Mesenchymal stem cell (in vitro differentiated cells and primary cell): ENCODE results near the gene PHOSPHO1.
"Not testable (repeated sequence)": the region's sequence is repeated elsewhere in the genome, so short reads cannot be mapped to it uniquely, and the experiment has no call there.

Experiments
- DNase-seq: peaks from one replicate; pipeline ENCODE4 v3.0.0-alpha.2; 2013
- H2AFZ ChIP-seq: one replicate; pipeline ENCODE4 v1.6.1; 2013; ENCODE audit warnings: low read depth, mild to moderate bottlenecking, control low read depth, inconsistent platforms, low read length, moderate library complexity
- H2AK5ac ChIP-seq: 2 replicates; pipeline ENCODE4 v1.6.1; 2013; ENCODE audit warnings: low read length, moderate library complexity, mild to moderate bottlenecking, inconsistent platforms; ENCODE audit not compliant: severe bottlenecking
- H2BK120ac ChIP-seq: one replicate; pipeline ENCODE4 v1.6.1; 2013; ENCODE audit warnings: low read depth, mild to moderate bottlenecking, inconsistent platforms, low read length, moderate library complexity
- H2BK12ac ChIP-seq, 2 experiments: one replicate each; pipeline ENCODE4 v1.6.1; 2013; ENCODE audit warnings: inconsistent platforms in 2 of 2, low read length in 2 of 2, mild to moderate bottlenecking in 2 of 2, moderate library complexity in 2 of 2, control low read depth in 1 of 2
- H2BK15ac ChIP-seq: one replicate; pipeline ENCODE4 v1.6.1; 2013; ENCODE audit warnings: mild to moderate bottlenecking, low read depth, inconsistent platforms; ENCODE audit not compliant: poor library complexity, severe bottlenecking
- H2BK5ac ChIP-seq: 2 replicates; pipeline ENCODE4 v1.6.1; 2013; ENCODE audit warnings: low read depth, mild to moderate bottlenecking, low read length, control low read depth, inconsistent platforms; ENCODE audit not compliant: poor library complexity, severe bottlenecking
- H3K14ac ChIP-seq, 2 experiments: one replicate each; pipeline ENCODE4 v1.6.1; 2013; ENCODE audit warnings: inconsistent platforms in 2 of 2, low read length in 2 of 2, control low read depth in 1 of 2, mild to moderate bottlenecking in 1 of 2, moderate library complexity in 1 of 2
- H3K18ac ChIP-seq, 2 experiments: one replicate each; pipeline ENCODE4 v1.6.1; 2013; ENCODE audit warnings: inconsistent platforms in 2 of 2, low read length in 2 of 2, control low read depth in 1 of 2, low read depth in 1 of 2, mild to moderate bottlenecking in 1 of 2
- H3K23ac ChIP-seq, 2 experiments: one replicate each; pipeline ENCODE4 v1.6.1; 2013; ENCODE audit warnings: inconsistent platforms in 2 of 2, low read length in 2 of 2, mild to moderate bottlenecking in 2 of 2, moderate library complexity in 2 of 2, control low read depth in 1 of 2
- H3K27ac ChIP-seq: 2 replicates; pipeline ENCODE4 v1.5.1; 2013; ENCODE audit warnings: mild to moderate bottlenecking, moderate library complexity, low read length, control low read depth, inconsistent platforms; ENCODE audit not compliant: poor library complexity, severe bottlenecking
- H3K27me3 ChIP-seq, 2 experiments: 2 replicates each; pipeline versions ENCODE4 v1.6.1 to v1.7.0; 2013; ENCODE audit warnings: low read length in 2 of 2, mild to moderate bottlenecking in 2 of 2, moderate library complexity in 2 of 2, control low read depth in 1 of 2, inconsistent platforms in 1 of 2; ENCODE audit not compliant: control insufficient read depth in 1 of 2, insufficient read depth in 1 of 2
- H3K36me3 ChIP-seq, 2 experiments: 2 replicates each; pipeline versions ENCODE4 v1.6.1 to v1.7.0; 2013; ENCODE audit warnings: low read length in 2 of 2, control low read depth in 1 of 2, inconsistent platforms in 1 of 2, low read depth in 1 of 2, mild to moderate bottlenecking in 1 of 2; ENCODE audit not compliant: insufficient read depth in 2 of 2, control insufficient read depth in 1 of 2
- H3K4ac ChIP-seq, 2 experiments: one replicate each; pipeline ENCODE4 v1.6.1; 2013; ENCODE audit warnings: inconsistent platforms in 2 of 2, low read length in 2 of 2, mild to moderate bottlenecking in 2 of 2, moderate library complexity in 2 of 2, control low read depth in 1 of 2, low read depth in 1 of 2
- H3K4me1 ChIP-seq: 2 replicates; pipeline ENCODE4 v1.6.1; 2013; ENCODE audit warnings: low read depth, low read length, control low read depth; ENCODE audit not compliant: control insufficient read depth, insufficient read depth
- H3K4me2 ChIP-seq: 2 replicates; pipeline ENCODE4 v1.6.1; 2013; ENCODE audit warnings: low read length, mild to moderate bottlenecking, inconsistent platforms; ENCODE audit not compliant: poor library complexity, severe bottlenecking
- H3K4me3 ChIP-seq, 2 experiments: 2 replicates each; pipeline versions ENCODE4 v1.5.1 to v1.7.0; 2013; ENCODE audit warnings: low read length in 2 of 2, mild to moderate bottlenecking in 2 of 2, control low read depth in 1 of 2, low read depth in 1 of 2; ENCODE audit not compliant: insufficient read depth in 1 of 2
- H3K79me1 ChIP-seq: replicated peaks from 2 replicates; pipeline ENCODE4 v1.6.1; 2013; ENCODE audit warnings: mild to moderate bottlenecking, control low read depth, low read length, inconsistent platforms; ENCODE audit not compliant: poor library complexity, severe bottlenecking
- H3K9ac ChIP-seq: 2 replicates; pipeline ENCODE4 v1.7.0; 2013; ENCODE audit warnings: mild to moderate bottlenecking, low read length, moderate library complexity
- H3K9me3 ChIP-seq: 2 replicates; pipeline ENCODE4 v1.7.0; 2013; ENCODE audit warnings: mild to moderate bottlenecking, low read length; ENCODE audit not compliant: control insufficient read depth
- H4K8ac ChIP-seq: one replicate; pipeline ENCODE4 v1.6.1; 2013; ENCODE audit warnings: inconsistent platforms, mild to moderate bottlenecking, low read length, moderate library complexity
- H4K91ac ChIP-seq: one replicate; pipeline ENCODE4 v1.6.1; 2013; ENCODE audit warnings: mild to moderate bottlenecking, low read length, inconsistent platforms
- WGBS: methylation state at CpG from one replicate; pipeline ENCODE4 v1.1.7; 2013; ENCODE audit warnings: mixed read lengths; 5-methylcytosine and 5-hydroxymethylcytosine counted together

Gene PHOSPHO1

DNA sequence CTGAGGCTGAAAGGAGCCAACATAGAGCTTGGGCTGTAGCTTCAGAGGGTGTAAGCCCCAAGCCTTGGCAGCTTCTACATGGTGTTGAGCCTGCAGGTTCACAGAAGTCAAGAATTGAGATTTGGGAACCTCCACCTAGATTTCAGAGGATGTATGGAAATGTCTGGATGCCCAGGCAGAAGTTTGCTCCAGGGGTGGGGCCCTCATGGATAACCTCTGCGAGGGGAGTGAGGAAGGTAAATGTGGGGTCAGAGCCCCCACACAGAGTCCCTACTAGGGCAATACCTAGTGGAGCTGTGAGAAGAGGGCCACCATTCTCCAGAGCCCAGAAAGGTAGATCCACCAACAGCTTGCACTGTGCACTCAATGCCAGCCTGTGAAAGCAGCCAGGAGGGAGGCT, 45.2 kb downstream of the PHOSPHO1 start:
- H2AFZ ChIP-seq, H3K9ac ChIP-seq, H3K18ac ChIP-seq, H4K8ac ChIP-seq, H4K91ac ChIP-seq, H3K14ac ChIP-seq, H3K9me3 ChIP-seq, H2BK5ac ChIP-seq, H3K4me2 ChIP-seq, H2AK5ac ChIP-seq, H3K27ac ChIP-seq, H2BK12ac ChIP-seq, H2BK15ac ChIP-seq, H3K4me1 ChIP-seq, H3K4ac ChIP-seq, H3K4me3 ChIP-seq, H3K79me1 ChIP-seq, DNase-seq, H3K36me3 ChIP-seq, H3K27me3 ChIP-seq, H3K23ac ChIP-seq, H2BK120ac ChIP-seq: not testable (repeated sequence)
- 83% methylated on average over 1 of the region's 1 CpG for WGBS

DNA sequence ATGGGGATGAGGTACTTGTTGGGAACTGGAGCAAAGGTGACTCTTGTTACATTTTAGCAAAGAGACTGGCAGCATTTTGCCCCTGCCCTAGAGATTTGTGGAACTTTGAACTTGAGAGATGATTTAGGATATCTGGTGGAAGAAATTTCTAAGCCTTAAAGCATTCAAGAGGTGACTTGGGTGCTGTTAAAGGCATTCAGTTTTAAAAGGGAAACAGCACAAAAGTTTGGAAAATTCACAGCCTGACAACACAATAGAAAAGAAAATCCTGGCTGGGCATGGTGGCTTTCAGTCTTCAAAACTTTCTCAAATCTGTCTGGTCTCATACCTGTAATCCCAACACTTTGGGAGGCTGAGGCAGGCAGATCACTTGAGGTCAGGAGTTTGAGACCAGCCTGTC, 46.1 kb downstream of the PHOSPHO1 start:
- H3K27ac ChIP-seq, H2AFZ ChIP-seq, DNase-seq, H3K18ac ChIP-seq, H3K9ac ChIP-seq, H3K27me3 ChIP-seq, H2BK15ac ChIP-seq, H3K36me3 ChIP-seq, H2BK12ac ChIP-seq, H3K4me1 ChIP-seq, H3K23ac ChIP-seq, H3K4ac ChIP-seq, H2BK120ac ChIP-seq, H4K91ac ChIP-seq, H3K14ac ChIP-seq, H3K4me3 ChIP-seq, H3K9me3 ChIP-seq, H3K4me2 ChIP-seq, H3K79me1 ChIP-seq, H4K8ac ChIP-seq, H2AK5ac ChIP-seq, H2BK5ac ChIP-seq: not testable (repeated sequence)

DNA sequence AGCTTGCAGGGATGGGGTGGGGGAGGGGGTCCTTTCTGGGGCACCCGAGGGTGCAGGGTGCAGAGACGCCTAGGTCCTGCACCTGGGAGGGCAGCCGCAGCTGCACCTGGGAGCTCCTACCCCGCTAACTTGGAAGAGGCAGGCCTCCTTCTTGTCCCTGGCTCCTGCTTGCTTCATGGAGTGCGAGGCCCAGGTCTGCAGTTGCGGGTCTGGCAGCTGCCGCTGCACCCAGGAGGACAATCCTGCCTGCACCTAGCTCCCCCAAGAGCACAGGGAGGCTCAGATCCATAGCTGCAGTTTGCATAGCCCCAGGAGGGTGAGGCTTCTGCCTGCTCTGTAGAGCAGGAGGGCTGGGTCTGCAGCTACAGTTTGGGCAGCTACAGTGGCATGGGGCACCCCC, 46.8 kb downstream of the PHOSPHO1 start:
- no peak overlapping the region for H3K23ac ChIP-seq
- H3K4me3 ChIP-seq = no peak overlapping the region
- no peak overlapping the region for H3K27ac ChIP-seq
- H2BK15ac ChIP-seq = no peak overlapping the region
- no peak overlapping the region for H4K91ac ChIP-seq
- H3K79me1 ChIP-seq = no peaks in the 10 kb centered on the region
- DNase-seq = no peak
- H4K8ac ChIP-seq = no peak overlapping the region
- H2AFZ ChIP-seq = no peak overlapping the region
- no peak overlapping the region for H3K9ac ChIP-seq
- no peak overlapping the region for H3K4me2 ChIP-seq
- no peak overlapping the region for H2BK5ac ChIP-seq
- no peak overlapping the region for H3K14ac ChIP-seq
- no peak overlapping the region for H2BK12ac ChIP-seq
- no peak overlapping the region for H3K18ac ChIP-seq
- no peaks in the 10 kb centered on the region for H3K4me1 ChIP-seq
- 81% methylated on average over 7 of the region's 7 CpGs for WGBS
- H2AK5ac ChIP-seq = no peak overlapping the region
- no peaks in the 10 kb centered on the region for H3K9me3 ChIP-seq
- H3K27me3 ChIP-seq = peaks cover 0 to 4% of the 10 kb centered on the region in 2 experiments
- H2BK120ac ChIP-seq = no peak overlapping the region
- H3K4ac ChIP-seq = no peak overlapping the region
- no peaks in the 10 kb centered on the region for H3K36me3 ChIP-seq

DNA sequence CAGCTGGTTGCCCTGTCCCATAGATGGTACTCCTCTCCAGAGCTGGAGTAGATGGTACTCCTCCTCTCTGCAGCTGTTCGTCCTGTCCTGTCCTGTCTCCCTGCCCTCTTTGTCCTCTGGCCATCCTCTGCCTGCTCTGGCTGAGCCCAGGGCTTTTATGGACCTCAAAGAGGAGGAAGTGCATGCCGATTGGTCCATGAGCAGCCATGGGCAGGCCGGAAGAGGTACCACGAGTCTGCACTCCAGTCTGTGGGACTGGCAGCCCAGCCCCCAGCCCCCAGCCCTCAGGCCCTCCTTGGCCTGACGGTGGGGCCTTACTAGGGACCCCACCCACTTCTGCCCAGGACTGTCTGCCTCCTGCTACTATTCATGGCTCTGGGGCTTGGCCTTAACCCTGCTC, 47.2 kb downstream of the PHOSPHO1 start:
- Histone ChIP-seq H3K14ac (no peak overlapping the region), H2AK5ac (no peak overlapping the region), H3K79me1 (no peaks in the 10 kb centered on the region), H3K9me3 (no peaks in the 10 kb centered on the region), H3K4me2 (no peak overlapping the region), H2BK120ac (no peak overlapping the region), H2BK15ac (no peak overlapping the region), H4K8ac (no peak overlapping the region), H3K36me3 (no peaks in the 10 kb centered on the region), H3K27ac (no peak overlapping the region), H3K9ac (no peak overlapping the region), H3K4ac (no peak overlapping the region), H3K4me1 (no peaks in the 10 kb centered on the region), H3K27me3 (peaks cover 0 to 4% of the 10 kb centered on the region in 2 experiments), H2BK12ac (no peak overlapping the region), H2BK5ac (no peak overlapping the region), H4K91ac (no peak overlapping the region), H2AFZ (no peak overlapping the region), H3K18ac (no peak overlapping the region), H3K23ac (no peak overlapping the region), H3K4me3 (no peak overlapping the region)
- 67% methylated on average over 4 of the region's 5 CpGs for WGBS
- DNase-seq = no peak
